ENCODE data around the gene MATN1.

The MATN1 gene

GRCh38 chr1:30715216-30715615, 8.2 kb downstream of the MATN1 start:
- no peak for DNase-seq

GRCh38 chr1:30714536-30715090, 8.8 kb downstream of the MATN1 start:
- DNase-seq, result no peak

- no peak for DNase-seq
Observed at GRCh38 chr1:30714025-30714424, 9.4 kb downstream of the MATN1 start.

DNA sequence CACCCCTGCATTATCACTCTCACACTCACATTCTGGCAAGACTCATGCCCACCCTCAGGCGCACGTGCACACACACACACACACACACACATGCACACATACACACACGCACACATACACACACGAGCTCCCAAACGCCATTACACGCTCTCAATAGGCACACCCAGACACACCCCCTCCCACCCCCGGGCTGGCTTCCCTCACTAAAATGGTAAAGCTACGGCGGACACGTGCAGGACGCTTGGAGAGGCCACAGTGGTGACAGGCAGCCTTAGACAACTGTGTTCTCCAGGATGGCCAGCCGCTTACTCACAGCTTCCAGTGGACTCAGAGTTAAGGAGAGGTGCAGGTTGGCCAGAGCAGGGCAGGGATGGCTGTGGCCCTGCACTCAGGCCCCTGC, 10.1 kb downstream of the MATN1 start:
- no peak for DNase-seq

- DNase-seq, result no peak
Observed at GRCh38 chr1:30712583-30712982, 10.8 kb downstream of the MATN1 start.

DNA sequence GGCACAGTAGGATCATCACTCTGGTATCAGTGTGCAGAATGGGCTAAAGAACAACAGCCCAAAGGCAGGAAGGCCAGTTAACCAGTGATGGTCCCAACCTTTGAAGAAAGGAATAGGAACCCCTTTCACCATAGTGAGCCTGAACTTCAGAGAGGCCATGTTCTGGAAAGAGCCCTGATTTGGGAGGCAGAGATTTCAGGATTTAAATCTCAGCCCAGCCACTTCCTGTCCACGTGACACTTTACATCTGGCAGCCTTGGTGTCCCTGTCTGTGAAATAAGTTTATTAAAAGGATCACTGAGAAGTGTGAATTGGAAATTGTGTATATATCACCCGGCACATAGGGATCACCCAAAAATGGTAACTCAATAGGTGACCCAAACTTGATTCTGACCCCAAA, 13.0 kb downstream of the MATN1 start:
- DNase-seq, result no peak

GRCh38 chr1:30708361-30708728, 15.0 kb downstream of the MATN1 start:
- no peak for DNase-seq

DNA sequence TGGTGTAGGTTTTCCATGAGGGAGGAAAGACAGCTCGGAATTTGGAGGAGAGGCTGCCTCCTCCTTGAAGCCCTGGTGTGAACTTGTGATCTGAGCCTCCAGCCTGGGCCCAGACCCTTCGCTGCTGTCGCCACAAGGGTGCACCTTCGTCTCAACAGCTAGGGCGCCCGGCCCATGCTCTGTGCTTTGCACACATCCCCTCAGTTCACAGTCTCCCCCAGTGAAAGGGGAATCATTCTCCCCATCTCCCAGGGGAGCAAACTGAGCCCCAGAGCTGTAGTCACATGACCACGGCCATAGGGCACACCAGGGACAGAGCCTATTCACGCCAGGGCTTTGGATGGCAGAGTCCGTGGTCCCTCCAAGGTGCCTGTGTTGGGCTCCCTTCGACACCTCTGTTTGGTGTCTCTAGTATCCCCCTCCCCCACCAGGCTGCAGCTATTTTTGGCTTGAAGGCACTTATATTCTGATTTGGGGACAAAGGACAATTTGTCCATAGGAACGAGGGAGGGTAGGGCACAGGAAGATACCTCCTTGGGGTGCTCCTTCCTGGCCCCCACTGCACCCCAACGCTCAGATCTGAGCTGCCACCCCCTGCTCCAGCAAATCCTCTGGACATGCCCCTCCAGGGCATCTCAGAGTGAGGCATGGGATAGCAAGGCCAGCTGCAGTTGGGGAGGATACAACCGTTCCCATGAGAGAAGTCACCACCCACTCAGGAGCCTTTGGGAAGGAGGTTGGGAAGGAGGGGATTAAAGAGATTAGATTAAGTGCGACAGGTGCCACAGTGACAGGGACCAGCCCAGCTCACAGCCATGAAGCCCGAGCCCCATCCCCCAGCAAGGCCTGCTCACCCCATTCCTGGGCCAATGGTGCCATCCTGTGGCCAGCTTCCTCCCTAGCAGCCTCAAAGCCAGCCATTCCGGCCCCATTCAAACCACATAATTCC, 15.7 kb downstream of the MATN1 start:
- DNase-seq, result peak; percentile 36

DNA sequence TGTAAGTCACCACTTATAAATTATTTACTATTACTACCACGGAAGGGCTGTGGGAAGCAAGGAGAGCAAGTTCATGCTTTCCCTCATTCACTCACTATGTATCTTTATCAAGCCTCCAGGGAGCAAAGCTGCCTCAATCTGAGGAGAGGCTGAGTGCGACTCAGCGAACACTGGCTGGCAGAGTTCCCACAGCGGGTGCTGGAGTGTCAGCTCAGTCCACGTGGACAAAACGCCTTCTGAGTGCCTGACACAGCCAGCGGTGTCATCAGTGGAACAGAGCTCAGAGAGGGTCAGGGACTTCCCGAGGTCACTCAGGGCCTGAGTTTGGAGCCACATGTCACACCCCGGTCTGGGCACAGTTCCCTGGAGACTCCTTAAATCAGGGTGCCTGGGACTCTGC, 16.9 kb downstream of the MATN1 start:
- DNase-seq, result no peak

- DNase-seq, result no peak
Observed at GRCh38 chr1:30705698-30706097, 17.7 kb downstream of the MATN1 start.

DNA sequence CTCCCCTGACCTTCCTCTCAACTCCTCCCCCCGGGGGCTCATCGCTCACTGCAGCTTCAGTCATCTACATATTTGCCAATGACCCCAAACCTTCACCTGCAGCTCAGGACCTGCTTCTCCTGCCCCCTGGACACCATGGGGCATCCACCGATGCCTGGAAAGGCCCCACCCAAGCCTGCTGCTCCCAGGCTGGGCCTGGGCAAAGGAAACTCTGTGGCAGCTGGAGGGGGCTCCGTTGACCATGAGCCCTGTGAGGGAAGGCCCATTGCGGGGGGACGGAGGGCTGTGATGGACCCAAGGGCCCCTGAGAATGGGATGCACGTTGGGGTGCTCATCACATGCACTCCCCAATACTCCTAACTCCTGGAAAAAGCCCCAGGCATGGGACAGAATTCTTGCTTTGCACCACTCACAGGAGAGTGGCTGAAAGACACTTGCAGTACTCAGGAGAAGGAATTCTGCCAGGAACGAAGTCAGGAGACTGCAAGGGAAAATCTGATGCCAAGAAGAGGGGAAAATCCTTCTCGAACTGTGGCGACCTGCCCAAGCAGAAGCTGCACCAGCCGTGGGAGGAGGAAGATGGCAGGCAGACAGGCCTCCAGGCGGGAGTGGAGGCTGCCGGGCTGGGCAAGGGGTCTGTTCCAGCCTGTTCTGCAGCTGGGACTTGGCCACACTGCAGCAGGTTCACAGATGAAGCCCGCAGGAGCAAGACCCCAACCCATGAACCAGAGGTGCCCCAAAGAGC, 18.4 kb downstream of the MATN1 start:
- no peak for DNase-seq

DNA sequence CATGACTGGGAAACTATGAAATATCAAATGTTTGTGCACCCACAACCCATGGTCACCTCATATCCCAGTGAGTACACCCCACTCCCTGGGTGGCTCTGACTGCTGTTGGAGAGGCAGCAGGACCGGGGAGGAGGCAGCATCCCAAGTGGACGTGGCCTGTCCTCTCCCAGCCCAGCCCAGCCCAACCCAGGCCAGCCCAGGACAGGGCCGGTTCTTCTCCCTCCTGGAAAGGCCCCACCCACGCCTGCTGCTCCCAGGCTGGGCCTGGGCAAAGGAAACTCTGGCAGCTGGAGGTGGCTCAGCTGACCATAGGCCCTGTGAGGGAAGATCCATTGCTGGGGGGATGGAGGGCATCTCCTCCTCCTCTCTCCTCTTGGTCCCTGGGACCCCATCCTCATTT, 19.1 kb downstream of the MATN1 start:
- peak; percentile 7 for DNase-seq

- no peak for DNase-seq
Observed at GRCh38 chr1:30702823-30703222, 20.6 kb downstream of the MATN1 start.

GRCh38 chr1:30701258-30701633, 22.1 kb downstream of the MATN1 start:
- no peak for DNase-seq

GRCh38 chr1:30700528-30701257, 22.7 kb downstream of the MATN1 start:
- peak; percentile 60 for DNase-seq

GRCh38 chr1:30699762-30700161, 23.6 kb downstream of the MATN1 start:
- no peak for DNase-seq

DNA sequence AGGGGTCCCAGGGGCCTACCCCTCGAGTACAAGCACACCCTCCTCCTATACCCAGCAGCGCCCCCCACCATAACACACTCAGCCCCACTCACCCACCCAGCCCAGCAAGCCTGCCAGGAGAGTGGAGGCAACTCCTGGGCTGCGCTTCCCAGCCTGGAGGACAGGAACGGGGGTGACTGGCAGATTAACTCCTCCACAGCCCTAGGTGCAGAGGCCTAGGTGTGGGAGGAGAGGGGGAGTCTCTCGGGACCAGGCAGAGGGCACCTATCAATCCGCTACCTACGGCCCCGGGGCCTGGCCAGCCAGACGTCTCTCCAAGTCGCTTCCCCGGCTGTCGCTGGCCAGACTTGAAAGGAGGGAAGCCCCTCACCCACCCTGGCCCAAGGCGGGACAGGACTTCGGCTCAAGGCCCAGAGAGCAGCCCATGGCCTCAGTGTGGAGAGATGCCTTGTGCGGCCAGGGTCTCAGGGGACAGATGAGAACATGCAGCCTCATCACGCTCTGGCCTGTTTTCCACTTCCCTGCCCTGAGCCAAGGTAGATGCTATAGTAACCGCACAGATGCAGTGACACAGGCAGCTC, 24.9 kb downstream of the MATN1 start:
- DNase-seq, result no peak

GRCh38 chr1:30697571-30698376, 25.6 kb downstream of the MATN1 start:
- DNase-seq, result no peak

- DNase-seq, result no peak
Observed at GRCh38 chr1:30696831-30697230, 26.6 kb downstream of the MATN1 start.

DNA sequence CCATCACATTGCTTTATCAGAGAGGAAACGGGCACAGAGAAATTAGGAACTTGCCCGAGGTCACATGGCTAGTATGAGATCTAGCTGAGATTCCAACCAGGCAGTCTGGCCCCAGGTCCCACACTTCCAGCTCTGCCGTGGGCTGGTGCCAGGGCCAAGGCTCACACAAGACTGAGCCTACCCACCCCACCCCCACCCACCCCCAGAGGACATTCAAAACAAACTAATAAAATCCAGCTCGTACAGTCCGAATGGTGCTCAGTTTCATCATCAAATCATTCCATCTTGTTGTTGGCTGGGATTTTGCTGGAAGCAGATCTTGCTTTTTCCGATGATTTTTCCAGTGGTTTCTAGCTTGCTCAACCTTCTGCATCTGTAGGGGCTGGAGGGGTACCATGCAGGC, 27.9 kb downstream of the MATN1 start:
- DNase-seq, result no peak

DNA sequence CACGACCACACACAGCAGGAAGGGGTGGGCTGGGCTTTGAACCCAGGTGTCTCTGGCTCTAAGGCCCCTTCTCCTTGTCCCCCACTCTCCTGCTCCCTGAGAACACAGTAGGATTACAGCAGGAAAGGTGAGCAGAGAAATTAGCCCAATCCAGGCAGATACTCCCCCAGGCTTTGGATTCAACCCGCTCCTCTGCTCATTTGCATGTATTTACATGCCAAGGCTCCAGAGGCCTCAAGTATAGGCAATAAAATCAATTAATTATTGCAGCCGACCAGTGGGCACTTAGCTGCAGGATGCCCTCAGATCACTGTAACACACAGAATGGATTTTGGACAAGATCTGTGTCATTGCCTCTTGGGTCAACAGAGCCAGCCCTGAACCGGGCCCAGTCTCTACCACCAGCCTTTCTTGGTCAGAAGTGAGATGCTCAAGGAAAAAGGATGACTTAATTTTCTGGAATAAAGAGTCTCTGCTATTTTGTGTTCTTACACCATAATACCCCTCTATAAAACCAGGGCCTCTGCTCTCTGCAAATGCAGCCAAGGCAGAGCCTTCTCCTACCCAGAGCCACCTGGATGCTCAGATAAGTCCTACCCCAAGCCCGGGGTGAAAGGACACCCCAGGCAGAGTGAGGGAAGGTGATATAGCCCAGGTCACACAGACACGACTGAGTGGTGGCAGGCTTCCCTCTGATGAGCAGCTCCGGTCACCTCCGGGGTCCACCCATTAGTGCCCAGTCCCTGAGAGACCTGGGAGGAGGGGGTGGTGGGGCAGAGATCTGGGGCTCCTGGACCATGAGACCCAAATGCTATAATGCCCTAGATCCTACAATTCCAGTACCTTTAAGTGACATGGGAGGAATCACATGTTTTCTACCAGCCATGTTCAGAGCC, 28.9 kb downstream of the MATN1 start:
- no peak for DNase-seq
